Measurements from ENCODE around the gene PF4V1. TPM values are rescaled to one million over a fixed set of nuclear protein-coding genes. Genes with fewer than 3 reads are reported as not detected.

The PF4V1 gene
- polyA plus RNA-seq, 3 donors, result 0.53 to 0.84 TPM; not detected in 1

DNA sequence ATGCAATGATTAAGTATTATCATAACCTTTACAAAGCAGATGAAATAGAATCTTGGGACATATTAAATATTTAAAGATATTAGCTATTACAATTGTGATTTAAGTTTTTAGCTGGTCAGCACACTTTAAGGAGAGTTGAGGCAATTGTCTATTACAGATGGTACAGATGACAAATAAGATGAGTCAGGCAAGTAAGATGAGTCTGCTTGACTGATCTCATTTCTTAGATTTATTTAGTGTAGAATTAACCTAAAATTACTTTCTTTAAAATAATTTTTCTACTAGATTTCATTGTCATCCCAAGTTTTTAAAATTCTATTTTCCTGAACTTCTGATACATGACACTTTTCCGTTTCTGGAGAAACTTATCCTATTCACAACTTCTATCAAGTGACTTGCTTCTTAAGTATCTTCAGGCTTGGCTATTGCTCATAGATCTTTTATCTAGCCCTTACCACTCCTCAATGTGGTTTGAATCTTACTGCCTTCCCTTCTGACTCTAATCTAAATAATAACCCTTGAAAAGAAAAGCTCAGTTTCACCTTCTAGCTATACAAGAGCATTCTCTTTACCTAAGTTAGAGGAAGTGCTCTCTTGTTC lies 49.0 kb downstream of the PF4V1 start:
- DNase-seq, result no peak

DNA sequence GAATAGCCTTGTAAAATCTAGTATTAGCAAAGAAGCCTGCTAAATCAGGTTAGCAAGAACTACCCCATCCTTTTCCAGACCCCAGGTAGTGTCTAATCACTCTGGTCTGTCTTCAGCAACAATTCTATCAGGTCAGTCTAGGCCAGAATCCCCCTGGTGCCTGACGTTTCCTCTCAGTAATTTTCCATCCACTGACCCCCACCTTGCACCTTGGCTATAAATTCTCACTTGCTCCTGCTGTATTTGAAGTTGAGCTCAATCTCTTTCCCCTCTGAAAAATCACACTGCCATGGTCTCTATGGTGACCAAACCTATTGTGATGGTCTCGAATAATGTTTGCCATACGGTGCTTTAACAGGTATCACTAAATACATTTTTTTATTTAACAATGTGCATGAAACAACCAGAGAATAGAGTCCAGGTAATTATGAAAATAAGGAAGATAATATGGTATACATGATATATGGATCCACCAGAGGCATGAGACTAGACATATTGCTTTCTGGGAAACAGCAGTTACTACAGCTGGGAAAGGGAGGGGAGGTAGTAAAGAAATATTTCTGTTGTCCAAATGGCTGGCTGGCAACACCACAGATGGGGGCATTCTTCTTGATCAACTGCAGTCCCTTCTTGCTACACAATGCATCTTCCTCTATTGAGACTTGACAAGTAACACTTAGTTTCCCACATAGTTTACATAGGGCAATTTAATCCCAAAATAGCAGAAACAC lies 49.9 kb downstream of the PF4V1 start:
- DNase-seq, result no peak

Other genes with a start within 250 kb of the PF4V1 start
- gene RASSF6, start 232.9 kb upstream of the PF4V1 start, polyA plus RNA-seq (ENCODE audit: insufficient read length in 3 of 3), result 1 to 10 TPM; 4.4 to 8.8 (median 6.2) TPM
- gene CXCL8, start 112.7 kb upstream of the PF4V1 start, polyA plus RNA-seq (ENCODE audit: insufficient read length in 3 of 3), result under 1 TPM in 2 of 3 donors, not detected in 1; 0.17 to 0.31 TPM
- gene CXCL6, start 16.6 kb upstream of the PF4V1 start, polyA plus RNA-seq (ENCODE audit: insufficient read length in 3 of 3), result under 1 TPM in 1 of 3 donors, not detected in 2; 0.04 TPM
- under 1 TPM; 0.27 to 0.67 (median 0.36) TPM for gene CXCL1, start 16.1 kb downstream of the PF4V1 start, polyA plus RNA-seq (ENCODE audit: insufficient read length in 3 of 3)
- gene PF4, start 128.7 kb downstream of the PF4V1 start, polyA plus RNA-seq (ENCODE audit: insufficient read length in 3 of 3), result 1 to 10 TPM; 4.1 to 8.8 (median 6.2) TPM
- 10 to 100 TPM; 12.4 to 22.5 (median 19.2) TPM for gene PPBP, start 134.9 kb downstream of the PF4V1 start, polyA plus RNA-seq (ENCODE audit: insufficient read length in 3 of 3)
- under 1 TPM in 2 of 3 donors, not detected in 1; 0.07 to 0.12 TPM for gene CXCL5, start 145.4 kb downstream of the PF4V1 start, polyA plus RNA-seq (ENCODE audit: insufficient read length in 3 of 3)
- under 1 TPM in 1 of 3 donors, not detected in 2; 0.36 TPM for gene CXCL3, start 185.4 kb downstream of the PF4V1 start, polyA plus RNA-seq (ENCODE audit: insufficient read length in 3 of 3)
- gene CXCL2, start 245.9 kb downstream of the PF4V1 start, polyA plus RNA-seq (ENCODE audit: insufficient read length in 3 of 3), result under 1 TPM; 0.18 to 0.52 (median 0.33) TPM